Activated CD8-positive, alpha-beta T cell treated with anti-CD3 and anti-CD28 coated beads for 36 hours (primary cell): ENCODE measurements around the gene TSR3. TPM values are rescaled to one million over a fixed set of nuclear protein-coding genes. Genes with fewer than 3 reads are reported as not detected.

ENCODE experiments used
- ATAC-seq: fragments of 200-7000 bp; cut with Tn5 transposase; one replicate; pipeline ENCODE4 v1.10.0; 2021; ENCODE audit warnings: mild to moderate bottlenecking, moderate library complexity
- CTCF ChIA-PET: fragments of 350-600 bp; sonication (Branson Sonifier 250); formaldehyde crosslinking; loops from one replicate; lab custom pipeline; 2021; ENCODE audit warnings: antibody characterized with exemption; lab: Charles Lee
- POLR2A ChIA-PET: fragments of 350-600 bp; sonication (Branson Sonifier 250); formaldehyde crosslinking; loops from one replicate; lab custom pipeline; 2021; ENCODE audit warnings: antibody characterized with exemption; lab: Charles Lee
- DNase-seq: peaks from one replicate; pipeline ENCODE4 v3.0.0-alpha.2; 2020
- H3K27ac Mint-ChIP-seq: one replicate; pipeline ENCODE4 v1.8.0; 2021; ENCODE audit warnings: mild to moderate bottlenecking, mixed read lengths
- H3K27me3 Mint-ChIP-seq: one replicate; pipeline ENCODE4 v1.8.0; 2021; ENCODE audit warnings: mixed read lengths
- H3K36me3 Mint-ChIP-seq: one replicate; pipeline ENCODE4 v1.8.0; 2021; ENCODE audit warnings: low read depth, mixed read lengths
- H3K4me1 Mint-ChIP-seq: one replicate; pipeline ENCODE4 v1.8.0; 2021; ENCODE audit warnings: low read depth, mixed read lengths
- H3K4me3 Mint-ChIP-seq: one replicate; pipeline ENCODE4 v1.8.0; 2021; ENCODE audit warnings: mild to moderate bottlenecking, moderate library complexity, mixed read lengths
- H3K9me3 Mint-ChIP-seq: one replicate; pipeline ENCODE4 v1.8.0; 2021; ENCODE audit warnings: mixed read lengths
- intact Hi-C: fragments of 100-400 bp; cut with micrococcal nuclease; formaldehyde crosslinking; loops from one replicate; pipeline ENCODE4 v1.10.0; 2022
- total RNA-seq, 2 experiments: library from RNA; stranded (reverse); gene quantifications; one replicate each; pipeline ENCODE4 v1.2.3, GENCODE V29; 2021
- TF ChIP-seq, protein P1 (sequence below): fragments of 200-600 bp; IDR thresholded peaks from one replicate; pipeline ENCODE4 v1.8.0; 2022; ENCODE audit warnings: antibody characterized with exemption, mild to moderate bottlenecking

TSR3 gene
- total RNA-seq, 2 experiments from 2014 or later, result 54.7 to 57.4 TPM

DNA sequence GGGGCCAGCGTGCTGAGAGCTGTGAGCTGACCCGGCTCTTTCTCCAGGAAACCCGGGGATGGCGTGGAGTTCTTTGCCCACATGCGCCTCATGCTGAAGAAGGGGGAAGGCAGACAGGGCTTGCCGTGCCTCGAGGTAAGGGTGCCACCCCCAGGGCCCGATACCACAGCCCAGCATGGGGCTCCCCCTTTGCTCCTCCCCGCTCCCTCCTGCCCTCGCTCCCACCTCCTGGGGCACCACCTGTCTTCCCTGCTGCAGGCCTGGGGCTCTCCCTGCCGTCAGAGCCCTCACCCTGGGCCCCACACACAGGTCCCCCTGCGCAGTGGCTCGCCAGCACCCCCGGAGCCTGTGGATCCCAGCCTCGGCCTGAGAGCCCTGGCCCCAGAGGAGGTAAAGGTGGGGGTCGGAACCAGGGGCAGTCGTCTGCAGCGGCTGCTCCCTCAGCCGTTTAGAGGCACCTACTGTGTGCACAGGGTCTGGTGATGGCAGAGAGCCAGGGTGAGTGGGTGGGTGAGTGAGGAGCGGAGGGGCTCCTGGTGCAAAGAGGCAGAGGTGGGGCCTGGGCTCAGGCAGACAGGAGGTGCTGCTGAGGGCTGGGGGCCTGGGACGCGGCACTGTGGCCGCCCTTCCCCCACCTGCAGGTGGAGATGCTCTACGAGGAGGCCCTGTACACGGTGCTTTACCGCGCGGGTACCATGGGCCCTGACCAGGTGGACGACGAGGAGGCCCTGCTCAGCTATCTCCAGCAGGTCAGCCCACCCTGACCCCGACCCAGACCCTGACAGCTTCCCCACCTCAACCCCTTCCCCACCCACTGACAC is 12.6 kb downstream of the TSR3 start:
- ChIA-PET POLR2A (interaction anchor here (0.6 kb wide), 1 partner anchor 131 kb away, joined by 3 read pairs; no protein-coding TSS in a partner anchor), CTCF (no interaction called here)
- TF ChIP-seq, protein P1, sequence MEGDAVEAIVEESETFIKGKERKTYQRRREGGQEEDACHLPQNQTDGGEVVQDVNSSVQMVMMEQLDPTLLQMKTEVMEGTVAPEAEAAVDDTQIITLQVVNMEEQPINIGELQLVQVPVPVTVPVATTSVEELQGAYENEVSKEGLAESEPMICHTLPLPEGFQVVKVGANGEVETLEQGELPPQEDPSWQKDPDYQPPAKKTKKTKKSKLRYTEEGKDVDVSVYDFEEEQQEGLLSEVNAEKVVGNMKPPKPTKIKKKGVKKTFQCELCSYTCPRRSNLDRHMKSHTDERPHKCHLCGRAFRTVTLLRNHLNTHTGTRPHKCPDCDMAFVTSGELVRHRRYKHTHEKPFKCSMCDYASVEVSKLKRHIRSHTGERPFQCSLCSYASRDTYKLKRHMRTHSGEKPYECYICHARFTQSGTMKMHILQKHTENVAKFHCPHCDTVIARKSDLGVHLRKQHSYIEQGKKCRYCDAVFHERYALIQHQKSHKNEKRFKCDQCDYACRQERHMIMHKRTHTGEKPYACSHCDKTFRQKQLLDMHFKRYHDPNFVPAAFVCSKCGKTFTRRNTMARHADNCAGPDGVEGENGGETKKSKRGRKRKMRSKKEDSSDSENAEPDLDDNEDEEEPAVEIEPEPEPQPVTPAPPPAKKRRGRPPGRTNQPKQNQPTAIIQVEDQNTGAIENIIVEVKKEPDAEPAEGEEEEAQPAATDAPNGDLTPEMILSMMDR, result no peak
- intact Hi-C loops, result no loop called here
- ATAC-seq, result no peak
- no peak overlapping the region for H3K27ac Mint-ChIP-seq
- H3K27me3 Mint-ChIP-seq, result peaks cover 7% of the 10 kb centered on the region
- DNase-seq, result no peak
- no peak overlapping the region for H3K4me3 Mint-ChIP-seq
- peaks cover 15% of the 10 kb centered on the region for H3K4me1 Mint-ChIP-seq
- H3K36me3 Mint-ChIP-seq, result no peaks in the 10 kb centered on the region
- H3K9me3 Mint-ChIP-seq, result no peaks in the 10 kb centered on the region

DNA sequence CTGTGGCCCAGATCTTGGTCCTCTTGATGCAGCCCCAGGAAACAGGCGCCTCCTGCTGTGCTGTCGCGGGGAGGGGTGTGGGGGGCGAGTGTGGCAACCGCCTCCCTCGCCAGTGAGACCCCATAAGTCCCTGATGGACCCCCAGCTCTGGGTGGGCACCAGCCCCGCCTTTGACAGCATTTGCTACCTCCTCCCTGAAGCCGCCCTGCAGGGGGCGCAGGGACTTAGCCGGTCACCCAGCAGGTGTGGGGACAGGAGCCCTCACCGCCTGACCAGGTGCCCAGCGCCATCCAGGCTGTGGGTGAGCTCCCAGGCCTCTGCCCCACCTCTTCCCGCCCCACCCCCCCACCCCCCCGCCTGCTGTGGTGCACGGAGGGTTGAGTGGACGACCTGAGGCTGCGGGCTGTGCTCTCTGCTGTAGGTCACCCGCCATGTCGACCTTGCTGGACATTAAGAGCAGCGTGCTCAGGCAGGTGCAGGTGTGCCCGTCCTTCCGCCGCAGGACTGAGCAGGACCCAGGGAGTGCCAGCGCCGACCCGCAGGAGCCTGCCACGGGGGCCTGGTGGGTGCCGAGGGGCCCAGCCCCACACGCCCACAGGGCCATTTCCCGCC is 13.5 kb downstream of the TSR3 start:
- POLR2A ChIA-PET, result interaction anchor here (0.6 to 1.2 kb wide), 3 partner anchors 10 to 132 kb away, joined by 3 read pairs; no protein-coding TSS in a partner anchor
- DNase-seq (peak; percentile 61), ATAC-seq (no peak)
- no peaks in the 10 kb centered on the region for H3K36me3 Mint-ChIP-seq
- H3K27me3 Mint-ChIP-seq, result peaks cover 7% of the 10 kb centered on the region
- TF ChIP-seq, protein P1, result peak; percentile 70
- peaks cover 12% of the 10 kb centered on the region for H3K4me1 Mint-ChIP-seq
- H3K27ac Mint-ChIP-seq, result no peak overlapping the region
- CTCF ChIA-PET, result interaction anchor here (0.7 to 1.3 kb wide), 4 partner anchors 9 to 26 kb away, joined by 3 to 6 read pairs (median 4); no protein-coding TSS in a partner anchor
- H3K9me3 Mint-ChIP-seq, result no peaks in the 10 kb centered on the region
- intact Hi-C loops, result no loop called here
- H3K4me3 Mint-ChIP-seq, result no peak overlapping the region

DNA sequence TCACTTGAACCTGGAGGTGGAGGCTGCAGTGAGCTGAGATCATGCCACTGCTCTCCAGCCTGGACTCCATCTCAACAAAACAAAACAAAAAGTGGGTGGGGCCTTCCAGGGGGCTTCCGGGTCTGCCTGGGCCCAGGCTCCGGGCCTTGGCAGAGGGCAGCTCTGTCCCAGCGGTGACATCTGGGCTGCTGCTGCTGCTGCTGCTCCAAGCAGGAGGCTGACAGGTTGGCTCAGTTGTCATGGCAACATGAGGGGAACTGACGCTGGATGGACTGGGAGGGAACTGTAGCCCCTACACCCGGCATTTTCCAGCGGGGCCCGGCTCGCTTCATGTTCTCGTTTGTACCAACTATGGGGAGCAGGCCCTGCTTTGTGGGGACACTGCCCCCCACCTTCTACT is 14.2 kb downstream of the TSR3 start:
- Mint-ChIP-seq H3K4me1 (peaks cover 9% of the 10 kb centered on the region), H3K9me3 (no peaks in the 10 kb centered on the region), H3K27me3 (peaks cover 10% of the 10 kb centered on the region), H3K4me3 (no peak overlapping the region), H3K27ac (no peak overlapping the region), H3K36me3 (no peaks in the 10 kb centered on the region)
- CTCF ChIA-PET, result interaction anchor here (0.7 to 1.3 kb wide), 4 partner anchors 8 to 27 kb away, joined by 3 to 6 read pairs (median 4); no protein-coding TSS in a partner anchor
- TF ChIP-seq, protein P1, result no peak
- ATAC-seq, result no peak
- intact Hi-C loops, result no loop called here
- no peak for DNase-seq
- POLR2A ChIA-PET, result interaction anchor here (1.0 to 1.2 kb wide), 2 partner anchors 10 to 50 kb away, joined by 3 read pairs; no protein-coding TSS in a partner anchor

DNA sequence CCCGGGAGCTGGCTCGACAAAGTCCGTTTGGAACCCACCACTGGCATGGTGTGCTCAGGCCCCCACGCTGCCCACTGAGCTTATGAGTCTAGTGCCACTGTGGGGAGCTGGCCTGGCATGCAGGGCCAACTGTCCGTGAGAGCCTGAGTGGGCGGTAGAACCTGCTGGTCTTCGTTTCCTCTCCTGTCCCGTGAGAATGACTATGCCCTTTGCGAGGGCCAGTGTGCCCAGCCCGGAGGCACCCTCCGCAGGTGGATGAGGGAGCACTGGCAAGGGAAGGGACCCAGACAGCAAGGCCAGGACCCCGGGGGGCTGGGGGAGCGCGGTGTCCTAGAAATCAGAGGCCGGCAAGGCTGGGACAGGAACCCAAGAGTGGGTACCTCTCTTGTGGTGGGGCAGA is 15.1 kb downstream of the TSR3 start:
- Mint-ChIP-seq H3K27ac (no peak overlapping the region), H3K4me3 (no peak overlapping the region), H3K27me3 (peaks cover 15% of the 10 kb centered on the region), H3K36me3 (no peaks in the 10 kb centered on the region), H3K9me3 (no peaks in the 10 kb centered on the region), H3K4me1 (peaks cover 8% of the 10 kb centered on the region)
- POLR2A ChIA-PET, result interaction anchor here (0.7 to 1.1 kb wide), 3 partner anchors 12 to 22 kb away, joined by 3 to 4 read pairs (median 4); no protein-coding TSS in a partner anchor
- ATAC-seq, result no peak
- CTCF ChIA-PET, result interaction anchor here (0.9 to 1.9 kb wide), 3 partner anchors 9 to 36 kb away, joined by 4 to 7 read pairs (median 5); no protein-coding TSS in a partner anchor
- intact Hi-C loops, result no loop called here
- TF ChIP-seq, protein P1, result no peak
- no peak for DNase-seq
